GM13977 (cell line): ENCODE data around the gene VPS41.

Experiments
- DNase-seq: peaks from one replicate; pipeline ENCODE4 v3.0.0; 2012; ENCODE audit warnings: low spot score
- in situ Hi-C: fragments of 300-500 bp; cut with MboI; formaldehyde crosslinking; loops from one replicate; pipeline ENCODE4 v1.12.0; 2022; ENCODE audit warnings: low sequenced_read_pairs, low pct_unique_long_range_greater_than_20kb, mixed read lengths, inconsistent platforms; ENCODE audit not compliant: unreplicated experiment
- TF ChIP-seq, protein P1 (sequence below): IDR thresholded peaks from 2 replicates; pipeline ENCODE4 v1.5.1; 2012; ENCODE audit warnings: mild to moderate bottlenecking, control low read depth; ENCODE audit not compliant: insufficient read depth; ENCODE audit errors: extremely low read depth, missing control alignments

The VPS41 gene

DNA sequence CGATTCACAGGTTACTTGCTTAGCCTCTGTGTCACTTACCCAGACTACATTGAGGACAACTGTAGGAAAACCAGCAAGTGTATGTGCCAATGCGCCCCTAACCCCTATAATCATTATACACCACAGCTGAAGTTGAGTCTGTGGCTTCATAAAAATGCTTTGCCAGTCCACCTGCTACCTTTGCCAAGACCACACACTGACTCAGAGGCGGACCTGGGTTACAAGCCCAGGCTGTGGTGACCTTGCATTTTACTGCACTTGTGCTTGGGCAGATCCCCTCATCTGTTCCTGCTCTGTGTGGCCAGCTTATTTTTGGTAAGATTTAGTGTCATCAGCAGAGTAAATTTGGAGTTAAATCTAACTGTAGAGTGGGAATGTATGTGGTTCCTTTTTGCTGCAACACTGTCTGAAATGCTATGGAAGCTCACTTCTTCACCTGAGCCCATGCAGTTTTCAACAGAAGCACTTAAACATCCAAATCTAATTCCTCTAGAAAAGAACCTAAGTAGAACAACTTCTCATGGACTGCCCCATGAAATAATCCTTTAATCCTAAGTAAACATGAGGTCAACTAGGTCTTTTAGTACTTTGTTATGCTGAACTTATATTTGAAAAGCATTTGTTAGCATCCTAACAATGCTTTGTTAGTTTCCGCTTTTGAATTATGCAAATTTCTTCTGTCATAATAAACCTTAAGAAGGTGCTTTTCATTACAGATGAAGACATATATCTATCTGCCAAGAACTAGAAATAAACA, 181.6 kb downstream of the VPS41 start:
- in situ Hi-C loops, result no loop called here
- no peak for DNase-seq
- TF ChIP-seq, protein P1, sequence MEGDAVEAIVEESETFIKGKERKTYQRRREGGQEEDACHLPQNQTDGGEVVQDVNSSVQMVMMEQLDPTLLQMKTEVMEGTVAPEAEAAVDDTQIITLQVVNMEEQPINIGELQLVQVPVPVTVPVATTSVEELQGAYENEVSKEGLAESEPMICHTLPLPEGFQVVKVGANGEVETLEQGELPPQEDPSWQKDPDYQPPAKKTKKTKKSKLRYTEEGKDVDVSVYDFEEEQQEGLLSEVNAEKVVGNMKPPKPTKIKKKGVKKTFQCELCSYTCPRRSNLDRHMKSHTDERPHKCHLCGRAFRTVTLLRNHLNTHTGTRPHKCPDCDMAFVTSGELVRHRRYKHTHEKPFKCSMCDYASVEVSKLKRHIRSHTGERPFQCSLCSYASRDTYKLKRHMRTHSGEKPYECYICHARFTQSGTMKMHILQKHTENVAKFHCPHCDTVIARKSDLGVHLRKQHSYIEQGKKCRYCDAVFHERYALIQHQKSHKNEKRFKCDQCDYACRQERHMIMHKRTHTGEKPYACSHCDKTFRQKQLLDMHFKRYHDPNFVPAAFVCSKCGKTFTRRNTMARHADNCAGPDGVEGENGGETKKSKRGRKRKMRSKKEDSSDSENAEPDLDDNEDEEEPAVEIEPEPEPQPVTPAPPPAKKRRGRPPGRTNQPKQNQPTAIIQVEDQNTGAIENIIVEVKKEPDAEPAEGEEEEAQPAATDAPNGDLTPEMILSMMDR, result no peak

DNA sequence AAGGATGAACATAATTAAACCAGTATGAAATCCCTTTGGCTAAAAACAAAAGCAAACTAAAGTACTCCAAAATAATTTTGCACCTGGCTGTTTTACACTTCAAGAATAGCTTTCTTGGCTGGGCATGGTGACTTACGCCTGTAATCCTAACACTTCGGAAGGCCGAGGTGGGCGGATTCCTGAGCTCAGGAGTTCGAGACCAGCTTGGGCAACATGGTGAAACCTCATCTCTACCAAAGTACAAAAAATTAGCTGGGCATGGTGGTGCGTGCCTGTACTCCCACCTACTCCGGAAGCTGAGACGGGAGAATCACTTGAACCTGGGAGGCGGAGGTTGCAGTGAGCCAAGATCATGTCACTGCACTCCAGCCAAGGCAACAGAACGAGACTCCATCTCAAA, 185.7 kb downstream of the VPS41 start:
- TF ChIP-seq, protein P1, result no peak
- in situ Hi-C loops, result no loop called here
- DNase-seq, result no peak

DNA sequence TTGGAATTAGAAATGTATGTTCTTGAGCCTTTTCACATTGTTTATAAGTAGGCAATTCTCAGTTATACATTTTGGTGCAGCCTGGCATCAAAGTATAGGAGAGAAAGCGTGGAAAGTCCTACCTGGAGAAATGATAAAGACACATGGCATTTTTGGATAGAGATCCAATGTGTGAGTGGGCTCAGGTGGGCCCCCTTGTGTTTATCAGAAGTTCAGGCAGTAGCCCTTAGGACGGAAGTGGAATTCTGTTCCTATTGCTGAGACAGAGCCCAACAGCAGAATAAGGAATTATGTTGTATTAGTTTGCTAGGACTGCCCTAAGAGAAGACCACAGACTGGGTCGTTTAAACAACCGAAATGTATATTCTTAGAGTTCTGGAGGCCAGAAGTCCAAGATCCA, 192.6 kb downstream of the VPS41 start:
- DNase-seq, result no peak
- in situ Hi-C loops, result no loop called here
- TF ChIP-seq, protein P1, result no peak

- TF ChIP-seq, protein P1, result no peak
- in situ Hi-C loops, result no loop called here
- DNase-seq, result no peak
Measured at GRCh38 chr7:38709123-38709522, 199.9 kb downstream of the VPS41 start.

DNA sequence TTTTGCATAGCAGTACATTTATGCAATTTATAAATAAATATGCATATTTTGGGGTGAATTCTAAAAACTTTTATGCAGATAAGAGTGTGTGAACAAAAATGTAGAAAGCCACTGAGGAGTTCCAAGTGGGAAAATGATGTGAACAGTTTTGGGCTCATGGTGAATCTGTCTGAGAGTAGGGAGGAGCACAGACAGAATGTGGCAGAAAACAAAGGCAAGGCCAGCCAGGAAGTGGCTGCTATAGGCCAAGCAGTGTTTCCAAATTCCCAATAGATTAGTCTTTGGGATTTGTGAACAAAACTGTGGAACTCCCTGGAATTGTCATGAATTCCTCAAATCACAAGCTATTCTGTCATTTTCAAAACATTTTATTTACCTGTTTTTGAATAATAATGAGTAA, 204.2 kb downstream of the VPS41 start:
- DNase-seq, result no peak
- TF ChIP-seq, protein P1, result no peak
- in situ Hi-C loops, result no loop called here

DNA sequence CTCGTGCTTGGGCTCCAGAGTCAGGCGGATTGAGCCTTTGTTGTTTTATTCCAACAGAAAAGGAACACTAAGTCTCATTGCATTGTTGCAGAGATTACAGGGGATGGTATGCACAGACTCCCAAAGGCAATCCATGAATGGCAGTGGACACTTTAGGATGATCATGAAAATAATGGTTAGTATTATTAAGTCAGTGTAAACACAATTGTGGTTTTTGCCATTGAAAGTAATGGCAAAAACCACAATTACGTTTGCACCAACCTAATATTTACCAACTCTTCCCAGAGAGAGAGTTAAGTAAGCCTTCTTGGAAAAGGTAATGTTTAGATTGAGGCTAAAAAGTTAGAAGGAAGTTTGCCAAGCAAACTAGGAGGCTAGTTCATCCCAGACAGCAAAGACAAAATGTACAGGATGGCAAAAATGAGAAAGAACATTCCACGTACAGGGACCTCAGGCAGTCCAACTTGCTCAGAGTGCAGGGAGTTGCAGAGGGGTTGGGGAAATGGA, 204.9 kb downstream of the VPS41 start:
- in situ Hi-C loops, result no loop called here
- DNase-seq, result no peak
- TF ChIP-seq, protein P1, result no peak
